Endothelial cell (in vitro differentiated cells): ENCODE results near the gene SNTB2. TPM values are rescaled to one million over a fixed set of nuclear protein-coding genes. Genes with fewer than 3 reads are reported as not detected.

Experiments
- DNase-seq: peaks from one replicate; pipeline ENCODE4 v3.0.0; 2021; ENCODE audit warnings: low spot score
- H3K27ac Mint-ChIP-seq: one replicate; pipeline ENCODE4 v1.8.0; 2021; ENCODE audit warnings: mixed read lengths, inconsistent platforms; ENCODE audit not compliant: unreplicated experiment
- H3K27me3 Mint-ChIP-seq: one replicate; pipeline ENCODE4 v1.8.0; 2021; ENCODE audit warnings: mild to moderate bottlenecking, moderate library complexity, mixed read lengths, inconsistent platforms; ENCODE audit not compliant: unreplicated experiment
- H3K36me3 Mint-ChIP-seq: one replicate; pipeline ENCODE4 v1.8.0; 2021; ENCODE audit warnings: mild to moderate bottlenecking, low read depth, mixed read lengths, inconsistent platforms; ENCODE audit not compliant: unreplicated experiment
- H3K4me1 Mint-ChIP-seq: one replicate; pipeline ENCODE4 v1.8.0; 2021; ENCODE audit warnings: mild to moderate bottlenecking, mixed read lengths, inconsistent platforms; ENCODE audit not compliant: unreplicated experiment
- H3K4me3 Mint-ChIP-seq: one replicate; pipeline ENCODE4 v1.8.0; 2021; ENCODE audit warnings: mild to moderate bottlenecking, mixed read lengths, inconsistent platforms; ENCODE audit not compliant: unreplicated experiment
- H3K9me3 Mint-ChIP-seq: one replicate; pipeline ENCODE4 v1.8.0; 2021; ENCODE audit warnings: mixed read lengths, inconsistent platforms; ENCODE audit not compliant: unreplicated experiment
- total RNA-seq: library from RNA; stranded (reverse); fragmentation: NEBNext Ultra II Directional; extraction: Animal tissue kit (Norgen Biotek cat#: 25700); gene quantifications from one replicate; pipeline ENCODE4 v1.2.1, GENCODE V29; 2021; ENCODE audit not compliant: unreplicated experiment
- TF ChIP-seq, protein P1 (sequence below): fragments of 200-600 bp; sonication (generic); IDR thresholded peaks from one replicate; pipeline ENCODE4 v1.5.0; 2021; ENCODE audit warnings: antibody characterized with exemption; ENCODE audit not compliant: unreplicated experiment

SNTB2 gene
- total RNA-seq, 1 donor from 2014 or later = 16.8 TPM

DNA sequence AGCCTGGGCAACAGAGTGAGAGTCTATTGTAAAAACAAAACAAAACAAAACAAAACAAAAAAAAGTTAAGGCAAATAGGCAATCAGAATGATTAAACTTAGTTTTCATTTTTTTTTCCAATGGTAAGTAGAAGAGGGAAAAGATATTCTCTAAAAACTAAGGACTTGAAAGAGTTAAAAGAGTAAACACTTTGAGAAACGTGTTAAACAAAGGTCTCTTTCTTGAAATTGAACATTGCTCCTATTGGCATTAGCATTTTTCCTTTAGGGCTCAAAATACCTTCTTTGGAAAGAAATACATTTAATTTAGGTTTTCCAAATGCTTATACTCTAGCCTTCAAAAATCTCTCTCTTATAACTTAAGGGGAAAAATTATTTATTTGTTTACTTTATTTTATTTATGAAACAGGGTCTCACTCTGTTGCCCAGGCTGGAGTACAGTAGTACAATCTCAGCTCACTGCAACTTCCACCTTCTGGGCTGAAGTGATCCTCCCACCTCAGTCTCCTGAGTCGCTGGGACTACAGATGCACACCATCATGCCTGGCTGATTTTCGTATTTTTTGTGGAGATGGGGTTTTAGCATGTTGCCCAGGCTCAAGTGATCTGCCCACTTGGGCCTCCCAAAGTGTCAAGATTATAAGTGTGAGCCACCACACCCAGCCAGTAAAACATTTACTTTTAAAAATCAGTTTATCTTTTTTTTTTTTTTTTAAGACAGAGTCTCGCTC, 79.5 kb downstream of the SNTB2 start:
- Mint-ChIP-seq H3K27ac (no peak overlapping the region), H3K4me3 (no peak overlapping the region), H3K36me3 (peaks cover 9% of the 10 kb centered on the region), H3K27me3 (no peaks in the 10 kb centered on the region), H3K9me3 (no peaks in the 10 kb centered on the region), H3K4me1 (no peaks in the 10 kb centered on the region)
- DNase-seq = no peak
- TF ChIP-seq, protein P1, sequence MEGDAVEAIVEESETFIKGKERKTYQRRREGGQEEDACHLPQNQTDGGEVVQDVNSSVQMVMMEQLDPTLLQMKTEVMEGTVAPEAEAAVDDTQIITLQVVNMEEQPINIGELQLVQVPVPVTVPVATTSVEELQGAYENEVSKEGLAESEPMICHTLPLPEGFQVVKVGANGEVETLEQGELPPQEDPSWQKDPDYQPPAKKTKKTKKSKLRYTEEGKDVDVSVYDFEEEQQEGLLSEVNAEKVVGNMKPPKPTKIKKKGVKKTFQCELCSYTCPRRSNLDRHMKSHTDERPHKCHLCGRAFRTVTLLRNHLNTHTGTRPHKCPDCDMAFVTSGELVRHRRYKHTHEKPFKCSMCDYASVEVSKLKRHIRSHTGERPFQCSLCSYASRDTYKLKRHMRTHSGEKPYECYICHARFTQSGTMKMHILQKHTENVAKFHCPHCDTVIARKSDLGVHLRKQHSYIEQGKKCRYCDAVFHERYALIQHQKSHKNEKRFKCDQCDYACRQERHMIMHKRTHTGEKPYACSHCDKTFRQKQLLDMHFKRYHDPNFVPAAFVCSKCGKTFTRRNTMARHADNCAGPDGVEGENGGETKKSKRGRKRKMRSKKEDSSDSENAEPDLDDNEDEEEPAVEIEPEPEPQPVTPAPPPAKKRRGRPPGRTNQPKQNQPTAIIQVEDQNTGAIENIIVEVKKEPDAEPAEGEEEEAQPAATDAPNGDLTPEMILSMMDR = no peak

DNA sequence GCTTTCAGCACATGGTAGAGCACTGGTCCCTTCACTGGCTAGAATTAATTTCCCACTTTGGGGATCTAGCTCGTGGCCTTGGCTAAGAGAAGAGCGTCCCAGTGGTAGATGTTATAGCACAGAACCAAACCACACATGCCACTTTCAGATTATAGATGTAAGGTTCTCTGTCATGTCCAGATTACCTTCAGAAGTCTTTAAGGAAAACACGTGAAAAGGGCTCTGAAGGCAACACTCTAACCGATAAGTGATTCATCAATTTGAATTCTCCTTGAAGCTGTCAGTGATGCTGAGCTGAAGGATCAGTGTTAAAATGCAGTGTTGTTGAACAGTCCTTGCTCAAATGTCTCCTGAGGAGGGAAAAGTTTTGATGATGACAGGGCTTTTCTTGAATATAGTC, 80.7 kb downstream of the SNTB2 start:
- Mint-ChIP-seq H3K4me1 (no peaks in the 10 kb centered on the region), H3K4me3 (no peak overlapping the region), H3K36me3 (peaks cover 13% of the 10 kb centered on the region), H3K9me3 (no peaks in the 10 kb centered on the region), H3K27me3 (no peaks in the 10 kb centered on the region), H3K27ac (peak overlapping the region; percentile 62)
- TF ChIP-seq, protein P1 = no peak
- no peak for DNase-seq

DNA sequence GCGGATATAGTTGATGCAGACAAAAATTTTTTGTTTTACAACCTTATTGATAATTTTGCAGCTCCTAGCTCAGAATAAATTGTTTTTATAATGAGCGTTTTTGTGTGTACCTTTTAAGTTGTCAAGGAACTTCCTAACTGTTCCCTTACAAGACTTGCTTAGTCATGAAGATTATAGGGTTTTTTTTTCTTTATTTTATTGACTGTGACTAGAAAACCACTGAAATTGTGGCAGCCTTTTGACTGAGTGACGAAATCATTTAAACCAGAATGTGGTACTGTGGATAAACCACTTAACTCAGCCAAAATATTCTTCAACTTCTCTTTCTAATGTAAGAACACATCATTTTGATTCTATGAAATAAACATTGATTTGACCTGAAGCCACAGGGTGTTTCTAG, 83.4 kb downstream of the SNTB2 start:
- Mint-ChIP-seq H3K4me1 (peaks cover 1% of the 10 kb centered on the region), H3K4me3 (no peak overlapping the region), H3K27me3 (no peaks in the 10 kb centered on the region), H3K9me3 (peaks cover 3% of the 10 kb centered on the region), H3K36me3 (peaks cover 8% of the 10 kb centered on the region), H3K27ac (no peak overlapping the region)
- no peak for DNase-seq
- TF ChIP-seq, protein P1 = no peak

DNA sequence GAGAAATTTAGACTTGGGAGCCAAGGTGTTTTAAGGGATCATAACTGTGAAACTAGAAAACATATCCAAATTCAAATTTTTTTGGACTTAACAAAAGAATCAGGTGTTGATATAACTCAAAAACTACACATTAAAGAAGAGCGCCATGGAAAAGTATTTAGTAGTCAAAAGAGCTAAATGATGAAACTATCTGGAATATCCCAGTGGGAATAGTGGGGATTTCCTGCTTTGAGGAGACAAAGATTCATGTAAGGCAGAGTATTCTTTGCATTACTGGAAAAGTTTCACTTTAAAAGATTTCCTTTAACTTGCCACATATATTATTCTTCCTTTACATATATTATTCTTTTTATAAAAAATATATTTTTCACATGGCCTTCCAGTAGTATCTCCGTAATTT, 83.9 kb downstream of the SNTB2 start:
- TF ChIP-seq, protein P1 = no peak
- no peak overlapping the region for H3K4me3 Mint-ChIP-seq
- peaks cover 3% of the 10 kb centered on the region for H3K4me1 Mint-ChIP-seq
- H3K27me3 Mint-ChIP-seq = no peaks in the 10 kb centered on the region
- peaks cover 8% of the 10 kb centered on the region for H3K36me3 Mint-ChIP-seq
- no peak overlapping the region for H3K27ac Mint-ChIP-seq
- peaks cover 3% of the 10 kb centered on the region for H3K9me3 Mint-ChIP-seq
- no peak for DNase-seq

DNA sequence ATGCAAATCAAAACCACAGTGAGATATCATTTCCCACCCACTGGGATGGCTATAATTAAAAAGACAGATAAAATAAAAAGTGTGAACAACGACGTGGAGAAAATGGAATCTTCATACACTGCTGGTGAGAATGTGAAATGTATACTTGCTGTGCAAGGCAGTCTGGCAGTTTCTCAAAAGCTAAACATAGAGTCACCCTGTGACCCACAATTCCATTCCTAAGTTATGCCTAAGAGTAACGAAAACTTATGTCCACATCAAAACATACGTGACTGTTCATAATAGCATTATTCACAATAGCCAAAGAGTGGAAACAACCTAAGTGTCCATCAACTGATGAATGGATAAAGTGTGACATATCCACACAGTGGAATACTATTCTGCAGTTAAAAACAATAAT, 86.0 kb downstream of the SNTB2 start:
- Mint-ChIP-seq H3K4me3 (no peak overlapping the region), H3K36me3 (peaks cover 4% of the 10 kb centered on the region), H3K9me3 (peaks cover 3% of the 10 kb centered on the region), H3K4me1 (peaks cover 3% of the 10 kb centered on the region), H3K27ac (no peak overlapping the region), H3K27me3 (no peaks in the 10 kb centered on the region)
- TF ChIP-seq, protein P1 = no peak
- DNase-seq = no peak
